HPDE6-E6E7 (cell line): ENCODE measurements around the gene A1BG.
A peak's percentile ranks its signal among the peaks of the same experiment; 100 is the strongest.
"Not testable (repeated sequence)": the region's sequence is repeated elsewhere in the genome, so short reads cannot be mapped to it uniquely, and the experiment has no call there.

ENCODE experiments used
- DNase-seq: peaks from one replicate; pipeline ENCODE4 v3.0.0; 2011; ENCODE audit warnings: missing footprints; ENCODE audit errors: extremely low spot score

Gene A1BG

DNA sequence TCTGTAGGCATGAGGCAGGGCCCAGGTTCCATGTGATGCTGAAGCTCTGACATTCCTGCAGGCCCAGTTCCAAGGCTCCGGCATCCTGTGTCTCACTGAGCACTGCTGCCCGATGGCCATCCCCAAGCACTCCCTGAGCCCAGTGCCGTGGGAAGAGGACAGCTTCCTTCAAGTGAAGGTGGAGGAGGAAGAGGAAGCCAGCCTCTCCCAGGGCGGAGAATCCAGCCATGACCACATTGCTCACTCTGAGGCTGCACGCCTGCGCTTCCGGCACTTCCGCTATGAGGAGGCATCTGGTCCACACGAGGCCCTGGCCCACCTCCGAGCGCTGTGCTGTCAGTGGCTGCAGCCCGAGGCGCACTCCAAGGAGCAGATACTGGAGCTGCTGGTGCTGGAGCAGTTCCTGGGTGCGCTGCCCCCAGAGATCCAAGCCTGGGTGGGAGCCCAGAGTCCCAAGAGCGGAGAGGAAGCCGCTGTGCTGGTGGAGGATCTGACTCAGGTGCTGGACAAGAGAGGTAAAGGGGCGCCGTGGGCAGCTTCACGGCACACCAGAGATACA is 18.5 kb downstream of the A1BG start:
- DNase-seq, result no peak

DNA sequence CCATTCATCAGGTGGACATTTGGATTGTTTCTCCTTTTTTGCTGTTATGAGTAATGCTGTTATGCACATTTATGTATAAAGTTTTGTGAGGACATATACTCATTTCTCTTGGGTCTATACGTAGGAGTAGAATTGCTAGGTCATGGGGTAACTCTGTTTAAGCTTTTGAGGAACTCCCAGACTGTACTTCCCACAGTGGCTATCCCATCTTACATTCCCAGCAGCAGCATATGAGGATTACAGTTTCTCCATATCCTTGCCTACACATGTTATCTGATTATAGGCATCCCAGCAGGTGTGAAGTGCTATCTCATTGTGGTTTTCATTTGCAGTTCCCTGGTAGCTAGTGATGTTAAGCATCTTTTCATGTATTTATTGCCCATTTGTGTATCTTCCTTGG is 20.6 kb downstream of the A1BG start:
- no peak for DNase-seq

- DNase-seq, result peak; percentile 87
These were observed 22.8 kb downstream of the A1BG start for GRCh38 chr19:58330458-58330857.

GRCh38 chr19:58328999-58329398 is 24.3 kb downstream of the A1BG start:
- DNase-seq, result no peak

DNA sequence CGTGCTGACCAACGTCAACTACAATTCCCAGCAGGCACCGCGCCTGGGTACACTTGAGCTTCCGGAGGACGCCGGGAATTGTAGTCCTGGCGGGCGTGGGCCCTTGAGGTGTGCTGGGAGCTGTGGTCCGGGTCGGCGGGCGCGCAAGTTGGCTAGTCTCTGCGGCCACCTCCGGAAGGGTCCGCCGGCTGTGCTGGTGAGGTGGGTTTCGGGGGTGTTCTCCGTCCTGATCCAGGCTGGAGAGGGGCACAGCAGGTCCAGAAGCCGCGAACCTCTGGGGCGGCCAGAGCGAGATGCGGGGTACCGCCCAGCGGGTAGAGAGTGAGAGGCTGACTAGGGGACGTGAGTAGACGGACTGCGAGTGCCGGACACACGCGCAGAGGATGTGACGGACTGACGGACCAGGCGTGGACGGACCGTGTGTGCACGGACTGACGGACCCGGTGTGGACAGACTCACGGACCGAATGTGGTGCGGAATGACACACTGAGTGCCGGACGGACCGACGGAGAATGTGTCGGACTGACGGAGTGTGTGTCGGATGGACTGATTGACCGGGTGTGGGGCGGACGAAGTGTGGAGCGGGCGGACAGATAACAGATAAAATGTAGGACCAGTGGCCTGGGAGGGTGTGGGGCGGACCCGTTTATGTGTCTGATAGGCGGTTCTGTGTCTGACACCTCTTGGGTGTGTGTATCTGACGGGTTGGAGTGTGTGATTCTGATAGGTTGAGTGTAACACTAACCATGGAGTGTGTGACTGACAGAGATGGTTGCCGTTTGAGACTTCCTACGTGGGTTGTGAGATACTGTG is 26.2 kb downstream of the A1BG start, which contains the start of gene ZSCAN22:
Gene ZSCAN22 (plus strand): TSS at position 81 of the 813 bp plus-strand sequence. CDS start 7,809 bp downstream, outside the sequence.
- DNase-seq, result peak; percentile 97

GRCh38 chr19:58326501-58326913 is 26.8 kb downstream of the A1BG start:
- DNase-seq, result no peak

DNA sequence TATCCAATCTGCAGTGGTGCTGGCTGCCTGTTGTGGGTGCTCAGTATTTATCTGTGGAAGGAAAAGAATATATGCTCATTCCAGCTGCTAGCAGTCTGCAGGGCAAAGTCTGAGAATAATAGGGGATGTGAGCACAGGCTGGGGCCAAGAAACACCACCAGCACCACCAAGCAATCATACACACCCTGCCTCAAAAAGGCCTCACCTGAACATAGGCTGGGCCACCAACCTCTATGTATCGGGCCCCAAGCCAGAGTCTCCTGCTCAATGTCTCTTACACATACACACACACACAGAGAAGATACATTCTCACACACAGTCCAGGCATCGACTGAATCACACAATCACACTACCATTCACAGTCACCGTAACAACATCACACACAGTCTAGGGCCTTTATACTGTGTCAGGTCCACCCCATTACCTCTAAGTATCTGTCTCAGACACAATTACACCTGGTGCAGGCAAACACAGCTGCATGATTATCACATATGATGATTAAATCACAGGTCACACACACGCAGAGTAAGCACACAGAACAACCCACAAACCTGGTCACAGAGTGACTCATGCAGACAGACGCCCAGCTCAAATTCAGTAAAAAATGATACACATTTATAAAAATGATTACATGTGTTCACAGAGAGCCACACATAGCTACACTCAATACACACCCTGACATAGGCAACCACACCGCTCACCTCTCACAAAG is 27.8 kb downstream of the A1BG start:
- DNase-seq, result peak; percentile 36

- DNase-seq, result no peak
These were observed 34.1 kb downstream of the A1BG start for GRCh38 chr19:58319241-58319640.

- no peak for DNase-seq
These were observed 35.0 kb downstream of the A1BG start for GRCh38 chr19:58318297-58318696.

GRCh38 chr19:58317476-58318072 is 35.7 kb downstream of the A1BG start:
- no peak for DNase-seq

GRCh38 chr19:58315580-58315979 is 37.7 kb downstream of the A1BG start:
- no peak for DNase-seq

DNA sequence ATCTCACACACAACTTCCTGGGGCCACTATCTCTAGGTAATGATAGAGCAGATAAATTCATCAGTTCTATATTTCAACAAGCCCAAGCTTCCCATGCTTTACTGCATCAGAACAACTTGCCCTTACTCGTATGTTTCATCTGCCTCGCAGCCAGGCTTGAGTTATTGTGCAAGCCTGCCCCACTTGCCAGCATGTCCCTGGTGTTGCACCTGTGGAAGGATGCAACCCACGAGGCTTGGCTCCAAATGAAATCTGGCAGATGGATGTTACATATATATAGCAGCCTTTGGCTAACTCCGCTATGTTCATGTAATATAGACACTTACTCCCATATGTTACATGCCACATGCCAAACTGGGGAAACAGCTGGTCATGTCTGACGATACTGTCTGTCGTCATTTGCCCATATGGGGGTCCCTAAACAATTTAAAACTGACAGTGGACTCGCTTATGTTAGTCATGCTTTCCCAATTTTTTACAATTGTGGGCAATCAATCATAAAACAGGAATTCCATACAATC is 41.9 kb downstream of the A1BG start:
- DNase-seq, result no peak

DNA sequence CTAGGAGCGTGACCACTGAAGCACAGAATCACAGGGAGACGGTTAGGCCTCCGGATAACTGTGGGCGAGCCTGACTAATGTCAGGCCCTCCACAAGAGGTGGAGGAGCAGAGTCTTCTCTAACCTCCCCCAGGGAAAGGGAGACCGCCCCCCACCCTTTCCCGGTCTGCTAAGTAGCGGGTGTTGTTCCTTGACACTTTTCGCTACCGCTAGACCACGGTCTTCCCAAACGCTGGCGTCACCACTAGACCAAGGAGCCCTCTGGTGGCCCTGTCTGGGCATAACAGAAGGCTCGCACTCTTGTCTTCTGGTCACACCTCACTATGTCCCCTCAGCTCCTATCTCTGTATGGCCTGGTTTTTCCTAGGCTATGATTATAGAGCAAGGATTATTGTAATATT is 42.6 kb downstream of the A1BG start:
- DNase-seq, result not testable (repeated sequence)

DNA sequence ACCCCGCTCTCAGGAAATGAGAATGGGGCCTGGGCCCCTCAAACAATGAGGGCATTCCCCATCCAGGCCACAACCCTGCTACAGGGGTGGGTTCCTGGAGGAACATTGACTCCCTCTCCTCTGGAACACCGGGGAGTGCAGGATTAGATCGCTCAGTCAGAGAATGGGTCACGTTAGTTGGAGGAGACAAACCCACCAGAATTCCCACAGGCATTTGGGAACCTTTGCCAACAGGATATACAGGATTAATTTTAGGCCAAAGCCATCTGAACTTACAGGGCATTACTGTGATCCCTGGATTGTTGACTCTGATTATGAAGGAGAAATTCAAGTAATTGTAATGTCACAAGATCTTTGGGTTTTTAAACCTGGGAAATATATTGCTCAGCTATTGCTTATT is 45.6 kb downstream of the A1BG start:
- DNase-seq, result no peak

- DNase-seq, result peak; percentile 52
These were observed 47.4 kb downstream of the A1BG start for GRCh38 chr19:58305932-58306323.

DNA sequence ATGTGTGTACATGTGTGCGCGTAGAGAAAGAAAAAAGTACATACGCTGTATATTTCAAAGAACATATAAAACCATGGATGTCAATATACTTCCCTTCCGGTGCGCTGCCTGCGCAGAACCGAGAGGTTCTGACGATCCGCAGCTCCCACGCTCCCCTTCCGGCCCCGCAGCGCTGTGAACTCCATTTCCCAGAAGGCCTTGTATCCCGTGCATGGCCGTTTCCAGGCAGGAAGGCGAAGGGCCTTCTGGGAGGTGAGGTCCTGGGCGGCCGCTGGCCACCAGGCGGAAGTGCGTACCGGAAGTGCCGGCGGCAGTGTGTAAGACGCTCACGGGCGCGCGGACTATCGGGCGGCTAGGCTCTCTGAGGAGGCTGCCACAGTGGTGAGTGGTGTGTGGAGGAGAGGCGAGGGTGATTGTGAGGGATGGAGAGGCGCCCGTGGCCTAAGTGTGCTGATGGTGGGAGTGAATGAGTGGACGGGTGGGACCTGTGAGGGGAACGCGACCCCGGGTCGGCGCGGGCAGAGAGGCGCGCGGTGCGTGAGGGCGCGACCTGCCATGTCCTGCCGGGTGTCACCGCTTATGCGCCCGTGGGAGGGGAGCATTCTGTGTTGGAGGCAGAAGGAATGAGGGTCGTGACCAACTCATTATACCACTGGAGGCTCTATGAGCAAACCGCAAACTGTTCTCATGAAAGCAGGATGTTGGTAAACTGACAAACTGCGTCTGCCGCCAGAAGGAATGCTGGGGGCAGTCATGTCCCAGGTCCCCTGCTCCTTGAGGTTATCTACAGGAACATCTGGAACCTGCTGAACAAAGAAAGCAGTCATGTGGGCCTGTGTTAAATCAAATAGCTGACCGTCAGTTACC is 48.0 kb downstream of the A1BG start, which contains the start of gene ERVK3-1:
Gene ERVK3-1 (plus strand): TSS at position 313 of the 867 bp plus-strand sequence. CDS start 6,792 bp downstream, outside the sequence.
- DNase-seq, result peak; percentile 97

DNA sequence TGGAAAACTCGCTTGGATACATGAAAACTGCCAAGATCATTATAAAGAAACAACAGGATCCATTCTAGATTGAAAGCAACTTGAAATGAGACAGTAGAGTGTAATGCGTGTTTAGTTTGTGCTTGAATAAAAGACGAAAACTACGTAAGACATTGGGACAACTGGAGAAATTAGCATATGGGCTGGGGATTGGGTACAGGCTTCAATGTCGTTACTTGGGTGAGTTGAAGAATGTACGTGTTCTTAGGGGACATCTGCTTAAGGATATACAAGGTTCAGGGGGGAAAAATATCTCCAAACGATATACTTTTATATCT is 48.6 kb downstream of the A1BG start:
- DNase-seq, result no peak

DNA sequence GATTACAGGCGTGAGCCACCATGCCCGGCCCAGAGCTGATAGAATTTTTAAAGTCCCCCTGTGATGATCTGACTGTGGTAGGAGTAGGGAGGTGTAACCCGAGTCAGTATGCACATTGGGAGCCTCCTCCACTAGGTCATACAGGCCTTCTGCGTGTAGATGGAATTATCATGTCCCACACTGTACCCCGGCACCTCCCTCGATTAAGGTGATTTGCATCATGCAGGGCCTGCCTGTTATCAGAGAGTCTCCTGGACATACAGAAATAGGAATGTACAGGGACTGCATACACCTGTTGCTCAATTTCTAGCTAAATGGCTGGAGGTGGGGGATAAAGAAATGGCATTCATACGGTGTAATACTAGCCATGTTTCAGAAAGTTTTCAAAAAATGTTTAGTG is 49.0 kb downstream of the A1BG start:
- DNase-seq, result no peak

GRCh38 chr19:58300620-58301019 is 52.7 kb downstream of the A1BG start:
- DNase-seq, result no peak

DNA sequence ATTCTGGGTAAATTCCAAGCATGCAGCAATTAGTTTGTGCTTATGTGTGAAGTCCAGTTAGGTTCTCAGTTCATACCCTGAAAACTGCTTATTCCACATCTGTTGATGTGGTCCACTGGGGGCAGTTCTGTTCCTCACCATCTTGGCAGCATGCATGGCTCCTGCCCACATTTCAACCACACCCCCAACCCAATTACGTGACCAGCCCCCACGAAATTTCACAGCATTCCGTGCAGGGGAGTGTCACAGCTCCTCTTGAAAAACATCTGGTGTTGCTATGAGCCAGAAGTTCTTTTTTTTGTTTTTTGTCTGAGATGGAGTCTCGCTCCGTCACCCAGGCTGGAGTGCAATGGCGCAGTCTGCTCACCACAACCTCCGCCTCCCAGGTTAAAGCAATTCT is 57.2 kb downstream of the A1BG start:
- no peak for DNase-seq
